ENCODE data around the gene RNF115. TPM values are rescaled to one million over a fixed set of nuclear protein-coding genes. Genes with fewer than 3 reads are reported as not detected.

The RNF115 gene
- total RNA-seq, 1 experiment from 2014 or later = 11.0 TPM

- no peak overlapping the region for H3K27ac ChIP-seq
- no peaks in the 10 kb centered on the region for H3K9me3 ChIP-seq (ENCODE audit: insufficient read depth, low read depth)
- H3K79me2 ChIP-seq (ENCODE audit: low read depth) = no peaks in the 10 kb centered on the region
- H3K4me3 ChIP-seq = no peak overlapping the region
- TF ChIP-seq EZH2 (IDR thresholded peaks at IDR 0.05; ENCODE audit: low read depth) = no peak
- no peak for TF ChIP-seq CTCF (conservative IDR thresholded peaks at IDR 0.05)
- no peaks in the 10 kb centered on the region for H3K27me3 ChIP-seq (ENCODE audit: insufficient read depth, low read depth)
- ChIA-PET CTCF (no interaction called here), POLR2A (ENCODE audit: unreplicated experiment) (no interaction called here)
- peaks cover 6% of the 10 kb centered on the region for H3K4me1 ChIP-seq (replicated peaks; ENCODE audit: insufficient read depth)
- no TSS peak for BruUV-seq (replicated peaks)
- H3F3A ChIP-seq (ENCODE audit: insufficient read depth, low read depth) = no peaks in the 10 kb centered on the region
- H2AFZ ChIP-seq = no peak overlapping the region
- no peak overlapping the region for H3K4me2 ChIP-seq
- intact Hi-C loops (cut with micrococcal nuclease; ENCODE audit: unreplicated experiment) = no loop called here
- H4K20me1 ChIP-seq (ENCODE audit: insufficient read depth) = no peaks in the 10 kb centered on the region
- no peaks in the 10 kb centered on the region for H3K9me2 ChIP-seq (ENCODE audit: insufficient read depth)
- DNase-seq = no peak
- H3K36me3 ChIP-seq (ENCODE audit: low read depth) = no peaks in the 10 kb centered on the region
Observed at GRCh38 chr1:145717833-145718232, 106.1 kb downstream of the RNF115 start.

GRCh38 chr1:145716641-145717345, 107.1 kb downstream of the RNF115 start:
- H3K4me3 ChIP-seq = no peak overlapping the region
- no peaks in the 10 kb centered on the region for H4K20me1 ChIP-seq (ENCODE audit: insufficient read depth)
- H3K27me3 ChIP-seq (ENCODE audit: insufficient read depth, low read depth) = no peaks in the 10 kb centered on the region
- no peaks in the 10 kb centered on the region for H3K36me3 ChIP-seq (ENCODE audit: low read depth)
- no peak for TF ChIP-seq CTCF (conservative IDR thresholded peaks at IDR 0.05)
- no peak for TF ChIP-seq EZH2 (IDR thresholded peaks at IDR 0.05; ENCODE audit: low read depth)
- H3K4me2 ChIP-seq = no peak overlapping the region
- DNase-seq = no peak
- ChIA-PET POLR2A (ENCODE audit: unreplicated experiment) (no interaction called here), CTCF (no interaction called here)
- intact Hi-C loops (cut with micrococcal nuclease; ENCODE audit: unreplicated experiment) = no loop called here
- no peak overlapping the region for H3K27ac ChIP-seq
- no peaks in the 10 kb centered on the region for H3K9me2 ChIP-seq (ENCODE audit: insufficient read depth)
- BruUV-seq (replicated peaks) = no TSS peak
- H3K79me2 ChIP-seq (ENCODE audit: low read depth) = no peaks in the 10 kb centered on the region
- 0 out of 2 replicates have a peak, but pooled peaks cover under 1% of the 10 kb centered on the region for H3F3A ChIP-seq (ENCODE audit: insufficient read depth, low read depth)
- H3K4me1 ChIP-seq (replicated peaks; ENCODE audit: insufficient read depth) = peaks cover 6% of the 10 kb centered on the region
- H3K9me3 ChIP-seq (ENCODE audit: insufficient read depth, low read depth) = no peaks in the 10 kb centered on the region
- H2AFZ ChIP-seq = no peak overlapping the region

- intact Hi-C loops (cut with micrococcal nuclease; ENCODE audit: unreplicated experiment) = no loop called here
Observed at GRCh38 chr1:145714524-145715111, 109.3 kb downstream of the RNF115 start.

More at GRCh38 chr1:145714524-145715111, 109.3 kb downstream of the RNF115 start:
- no peaks in the 10 kb centered on the region for H3K4me1 ChIP-seq (replicated peaks; ENCODE audit: insufficient read depth)
- no peak overlapping the region for H3K27ac ChIP-seq
- TF ChIP-seq EZH2 (IDR thresholded peaks at IDR 0.05; ENCODE audit: low read depth) = no peak
- TF ChIP-seq CTCF (conservative IDR thresholded peaks at IDR 0.05) = no peak
- H3K27me3 ChIP-seq (ENCODE audit: insufficient read depth, low read depth) = no peaks in the 10 kb centered on the region
- CTCF ChIA-PET = no interaction called here
- H3K9me3 ChIP-seq (ENCODE audit: insufficient read depth, low read depth) = no peaks in the 10 kb centered on the region
- DNase-seq = no peak
- no peaks in the 10 kb centered on the region for H4K20me1 ChIP-seq (ENCODE audit: insufficient read depth)
- no peak overlapping the region for H3K4me3 ChIP-seq
- H3K4me2 ChIP-seq = no peak overlapping the region
- H3K36me3 ChIP-seq (ENCODE audit: low read depth) = no peaks in the 10 kb centered on the region
- 0 out of 2 replicates have a peak, but pooled peaks cover 9% of the 10 kb centered on the region for H3F3A ChIP-seq (ENCODE audit: insufficient read depth, low read depth)
- H3K9me2 ChIP-seq (ENCODE audit: insufficient read depth) = no peaks in the 10 kb centered on the region
- no TSS peak for BruUV-seq (replicated peaks)
- no peak overlapping the region for H2AFZ ChIP-seq
- no peaks in the 10 kb centered on the region for H3K79me2 ChIP-seq (ENCODE audit: low read depth)
- POLR2A ChIA-PET (ENCODE audit: unreplicated experiment) = no interaction called here
